Stimulated activated CD4-positive, alpha-beta T cell treated with anti-CD3 and anti-CD28 coated beads, Interleukin-4, amount 100 ng/mL, for 1 hour (primary cell): ENCODE results near the gene LYPLAL1.
"Not testable (repeated sequence)": the region's sequence is repeated elsewhere in the genome, so short reads cannot be mapped to it uniquely, and the experiment has no call there.

Source experiments
- DNase-seq: peaks from one replicate; pipeline ENCODE4 v3.0.0-alpha.2; 2020

The LYPLAL1 gene

GRCh38 chr1:219223496-219223895 lies 49.8 kb downstream of the LYPLAL1 start:
- no peak for DNase-seq

GRCh38 chr1:219226196-219226595 lies 52.5 kb downstream of the LYPLAL1 start:
- no peak for DNase-seq

- DNase-seq: no peak
These were observed 53.8 kb downstream of the LYPLAL1 start for GRCh38 chr1:219227360-219228057.

- DNase-seq: no peak
These were observed 54.4 kb downstream of the LYPLAL1 start for GRCh38 chr1:219228058-219228419.

- no peak for DNase-seq
These were observed 59.2 kb downstream of the LYPLAL1 start for GRCh38 chr1:219232890-219233289.

GRCh38 chr1:219235903-219236481 lies 62.3 kb downstream of the LYPLAL1 start:
- no peak for DNase-seq

DNA sequence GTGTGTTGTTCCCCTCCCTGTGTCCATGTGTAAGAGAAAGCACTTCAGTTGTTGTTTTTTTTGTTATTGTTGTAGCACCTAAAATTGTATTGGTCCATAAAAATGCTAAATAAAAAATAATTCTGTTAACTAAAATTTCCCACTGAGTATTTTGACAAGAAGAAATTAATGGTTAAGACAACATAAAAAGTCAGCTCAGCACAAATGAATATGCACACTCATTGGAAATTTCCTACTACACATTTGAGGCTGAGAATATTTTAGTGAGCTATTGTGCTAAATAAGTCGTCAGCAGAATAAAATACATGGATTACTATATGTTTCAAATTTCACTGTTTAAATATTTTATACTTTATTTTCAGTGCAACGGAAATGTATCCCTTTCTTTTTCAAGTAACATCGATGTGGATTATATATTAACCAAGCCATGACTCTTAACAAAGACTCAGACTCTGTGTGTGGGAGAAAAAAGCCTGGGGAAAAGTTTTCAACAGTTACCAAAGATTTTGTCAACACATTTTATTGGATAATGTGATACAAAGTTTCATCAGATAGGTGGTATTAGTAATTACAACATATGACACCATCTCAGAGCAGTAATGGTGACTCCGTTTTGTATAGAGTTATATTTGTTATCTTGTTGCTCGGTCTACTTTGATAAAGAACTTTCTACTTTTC lies 63.4 kb downstream of the LYPLAL1 start:
- no peak for DNase-seq

DNA sequence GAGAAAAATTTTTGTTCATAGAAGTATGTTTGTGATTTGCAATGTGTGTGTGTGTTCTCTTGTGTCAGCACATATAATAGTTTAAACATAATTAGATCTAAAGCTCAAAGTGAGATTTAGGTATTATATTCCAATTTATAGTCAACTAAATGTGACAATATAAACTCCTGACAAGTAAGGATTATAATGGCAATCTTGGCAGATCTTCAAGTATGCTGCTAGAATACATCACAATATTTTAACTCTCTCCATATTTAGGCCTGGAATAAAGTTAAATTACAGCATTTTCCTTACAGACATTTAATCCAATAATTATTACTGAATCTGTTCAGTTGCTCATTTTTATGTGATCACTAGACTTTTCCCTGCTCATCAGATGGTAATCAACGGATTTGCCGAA lies 65.8 kb downstream of the LYPLAL1 start:
- no peak for DNase-seq

DNA sequence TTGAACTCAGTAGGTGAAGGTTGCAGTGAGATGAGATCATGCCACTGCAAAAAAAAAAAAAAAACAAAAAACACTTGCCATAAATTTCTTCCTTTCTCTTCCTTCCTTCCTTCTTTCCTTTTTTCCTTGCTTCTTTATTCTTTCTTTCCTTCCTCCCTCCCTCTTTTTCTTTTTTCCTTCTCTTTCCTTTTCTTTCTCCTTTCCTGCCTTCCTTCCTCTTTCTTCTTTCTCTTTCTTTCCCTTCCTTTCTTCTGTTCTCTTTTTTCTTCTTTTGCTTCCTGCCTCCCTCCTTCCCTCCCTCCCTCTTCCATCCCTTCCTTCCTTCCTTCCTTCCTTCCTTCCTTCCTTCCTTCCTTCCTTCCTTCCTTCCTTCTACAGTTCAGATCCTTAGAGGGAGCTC lies 71.2 kb downstream of the LYPLAL1 start:
- no peak for DNase-seq

- DNase-seq: no peak
These were observed 73.8 kb downstream of the LYPLAL1 start for GRCh38 chr1:219247441-219247840.

DNA sequence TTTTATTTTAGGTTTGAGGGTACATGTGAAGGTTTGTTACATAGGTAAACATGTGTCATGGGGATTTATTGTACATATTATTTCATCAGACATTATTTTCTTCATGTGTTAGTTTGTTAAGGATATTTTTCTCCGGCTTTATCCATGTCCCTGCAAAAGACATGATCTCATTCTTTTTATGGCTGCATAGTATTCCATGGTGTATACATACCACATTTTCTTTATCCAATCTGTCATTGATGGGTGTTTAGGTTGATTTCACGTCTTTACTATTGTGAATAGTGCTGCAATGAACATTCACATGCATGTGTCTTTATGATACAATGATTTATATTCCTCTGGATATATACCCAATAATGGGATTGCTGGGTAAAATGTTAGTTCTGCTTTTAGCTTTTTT lies 76.8 kb downstream of the LYPLAL1 start:
- DNase-seq: not testable (repeated sequence)

GRCh38 chr1:219257751-219258150 lies 84.1 kb downstream of the LYPLAL1 start:
- no peak for DNase-seq

- DNase-seq: no peak
These were observed 87.8 kb downstream of the LYPLAL1 start for GRCh38 chr1:219261454-219261853.
